Hematopoietic multipotent progenitor cell treated with erythropoietin and hydrocortisone succinate and interleukin-3 and kit ligand, for 4 days (in vitro differentiated cells): ENCODE data around the gene AKT2.

ENCODE experiments used
- DNase-seq: peaks from one replicate; pipeline ENCODE4 v3.0.0-alpha.2; 2015

AKT2 gene

DNA sequence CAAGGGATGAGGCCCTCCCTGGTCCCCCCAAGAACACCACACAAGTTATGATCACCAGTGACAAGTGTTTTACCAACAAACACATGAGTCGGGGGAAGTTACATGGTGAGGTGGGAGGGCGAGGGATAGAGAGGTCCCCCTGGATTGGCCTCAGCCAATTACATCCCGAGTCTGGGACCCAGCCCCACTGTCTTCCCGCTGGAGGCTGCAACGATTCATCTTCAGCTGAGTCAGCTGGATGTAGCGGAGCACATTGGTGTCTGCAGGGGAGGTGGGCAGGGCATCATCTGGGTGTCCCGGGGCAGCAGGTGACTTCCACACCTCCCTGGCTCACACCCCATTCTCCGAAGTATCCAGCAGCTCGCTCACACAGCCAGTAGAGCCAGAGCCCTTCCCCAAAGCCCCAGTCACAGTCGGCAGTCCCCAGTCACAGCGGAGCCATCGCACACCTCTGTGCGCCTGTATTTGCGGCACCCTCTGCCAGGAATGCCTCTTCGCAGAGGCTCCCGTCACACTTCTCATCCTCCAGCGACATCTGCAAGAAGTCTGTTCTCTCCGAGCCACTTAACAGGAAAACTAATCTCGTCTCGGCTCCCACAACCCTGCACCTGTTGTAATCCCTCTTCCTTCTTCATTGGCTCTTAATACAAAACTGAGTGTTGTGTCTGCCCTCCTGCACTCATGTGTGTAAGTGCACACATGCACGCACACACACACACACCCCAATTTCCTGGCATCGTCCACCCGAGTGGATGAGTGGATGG lies 69.0 kb downstream of the AKT2 start:
- DNase-seq, result no peak

DNA sequence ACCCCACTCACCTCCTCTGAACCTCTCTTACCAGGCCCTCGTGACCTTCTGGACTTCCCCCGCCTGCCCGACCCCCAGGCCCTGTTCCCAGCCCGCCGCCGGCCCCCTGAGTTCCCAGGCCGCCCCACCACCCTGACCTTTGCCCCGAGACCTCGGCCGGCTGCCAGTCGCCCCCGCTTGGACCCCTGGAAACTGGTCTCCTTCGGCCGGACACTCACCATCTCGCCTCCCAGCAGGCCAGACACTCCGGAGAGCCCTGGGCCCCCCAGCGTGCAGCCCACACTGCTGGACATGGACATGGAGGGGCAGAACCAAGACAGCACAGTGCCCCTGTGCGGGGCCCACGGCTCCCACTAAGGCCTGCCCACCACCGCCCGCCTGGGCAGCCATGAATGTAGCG lies 70.2 kb downstream of the AKT2 start:
- no peak for DNase-seq

DNA sequence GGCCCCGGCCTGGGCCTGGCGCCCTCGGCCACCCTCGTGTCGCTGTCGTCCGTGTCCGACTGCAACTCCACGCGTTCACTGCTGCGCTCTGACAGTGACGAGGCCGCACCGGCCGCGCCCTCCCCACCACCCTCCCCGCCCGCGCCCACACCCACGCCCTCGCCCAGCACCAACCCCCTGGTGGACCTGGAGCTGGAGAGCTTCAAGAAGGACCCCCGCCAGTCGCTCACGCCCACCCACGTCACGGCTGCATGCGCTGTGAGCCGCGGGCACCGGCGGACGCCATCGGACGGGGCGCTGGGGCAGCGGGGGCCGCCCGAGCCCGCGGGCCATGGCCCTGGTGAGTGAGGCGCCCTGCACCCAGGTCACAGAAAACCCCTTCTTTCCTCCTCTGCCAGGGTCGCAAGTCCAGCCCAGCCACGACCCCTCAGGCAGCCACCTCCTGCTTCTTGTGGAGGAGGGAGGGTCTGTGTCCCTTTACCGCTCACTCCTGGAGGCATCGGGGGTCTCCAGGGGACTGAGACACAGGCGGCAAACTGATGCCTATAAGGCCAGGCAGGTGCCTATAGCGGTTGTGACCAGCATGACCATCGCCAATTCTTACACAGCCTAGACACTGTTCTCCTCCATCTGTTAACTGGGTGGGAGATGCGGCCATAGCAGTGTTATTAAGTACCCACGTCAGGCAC lies 71.1 kb downstream of the AKT2 start:
- DNase-seq, result no peak

DNA sequence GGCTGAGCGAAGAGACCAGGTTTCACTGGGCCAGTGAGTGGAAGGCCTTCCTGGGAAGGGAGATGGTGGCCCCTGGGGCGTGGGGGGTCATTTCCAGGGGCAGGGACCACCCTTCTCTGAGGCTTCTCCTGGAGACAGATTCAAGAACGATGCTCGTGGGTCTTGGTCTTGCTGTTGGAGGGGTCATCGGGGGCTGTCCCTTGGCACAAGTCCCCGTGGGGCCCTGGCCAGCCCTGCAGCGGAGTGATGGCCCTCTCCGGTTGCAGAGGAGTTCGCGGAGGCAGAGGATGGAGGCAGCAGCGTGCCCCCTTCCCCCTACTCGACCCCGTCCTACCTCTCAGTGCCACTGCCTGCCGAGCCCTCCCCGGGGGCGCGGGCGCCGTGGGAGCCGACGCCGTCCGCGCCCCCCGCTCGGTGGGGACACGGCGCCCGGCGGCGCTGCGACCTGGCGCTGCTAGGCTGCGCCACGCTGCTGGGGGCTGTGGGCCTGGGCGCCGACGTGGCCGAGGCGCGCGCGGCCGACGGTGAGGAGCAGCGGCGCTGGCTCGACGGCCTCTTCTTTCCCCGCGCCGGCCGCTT lies 71.8 kb downstream of the AKT2 start:
- no peak for DNase-seq

DNA sequence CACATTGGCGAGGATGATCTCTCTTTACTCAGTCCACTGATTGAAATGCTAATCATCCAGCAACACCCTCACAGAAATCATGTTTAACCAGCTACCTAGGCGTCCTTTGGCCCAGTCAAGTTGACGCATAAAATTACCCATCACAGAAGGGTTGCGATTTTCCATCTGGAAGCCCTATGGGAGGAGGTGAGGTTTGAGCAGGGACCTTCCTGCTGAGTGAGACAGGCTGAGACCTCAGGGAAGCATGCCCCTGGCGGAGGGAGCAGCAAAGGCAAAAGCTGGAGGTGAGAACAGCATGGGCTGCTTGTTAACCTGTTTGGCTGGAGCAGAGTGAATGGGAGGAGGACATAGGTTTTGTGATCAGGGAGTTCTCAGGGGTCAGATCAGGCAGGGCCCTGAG lies 74.3 kb downstream of the AKT2 start:
- DNase-seq, result no peak

DNA sequence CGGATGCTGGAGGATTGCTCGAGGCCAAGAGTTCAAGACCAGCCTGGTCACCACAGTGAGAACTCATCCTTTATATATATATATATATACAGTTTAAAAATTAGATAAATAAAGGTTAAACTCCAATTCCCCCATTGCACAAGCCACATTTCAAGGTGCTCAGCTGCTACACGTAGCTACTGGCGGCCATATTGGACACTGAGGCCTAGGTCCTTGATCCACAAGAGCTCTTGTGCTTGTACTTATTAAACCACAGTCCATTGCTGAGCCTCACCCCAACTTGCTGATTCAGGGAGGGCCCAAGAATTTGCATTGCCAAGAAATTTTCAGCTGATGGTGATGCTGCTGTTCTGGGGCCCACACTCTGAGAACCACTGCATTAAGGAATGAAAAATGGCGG lies 76.5 kb downstream of the AKT2 start:
- no peak for DNase-seq

DNA sequence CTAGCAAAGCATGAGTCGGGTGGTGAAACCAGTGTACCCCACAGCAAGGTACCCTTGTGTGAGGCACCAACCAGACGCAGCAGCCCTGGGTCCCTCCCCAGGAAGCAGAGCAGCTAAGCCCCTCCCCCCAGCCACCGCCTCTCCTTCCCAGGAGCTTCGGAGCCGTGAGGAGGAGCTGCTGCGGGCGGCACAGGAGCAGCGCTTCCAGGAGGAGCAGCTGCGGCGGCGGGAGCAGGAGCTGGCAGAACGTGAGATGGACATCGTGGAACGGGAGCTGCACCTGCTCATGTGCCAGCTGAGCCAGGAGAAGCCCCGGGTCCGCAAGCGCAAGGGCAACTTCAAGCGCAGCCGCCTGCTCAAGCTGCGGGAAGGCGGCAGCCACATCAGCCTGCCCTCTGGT lies 79.4 kb downstream of the AKT2 start:
- no peak for DNase-seq

DNA sequence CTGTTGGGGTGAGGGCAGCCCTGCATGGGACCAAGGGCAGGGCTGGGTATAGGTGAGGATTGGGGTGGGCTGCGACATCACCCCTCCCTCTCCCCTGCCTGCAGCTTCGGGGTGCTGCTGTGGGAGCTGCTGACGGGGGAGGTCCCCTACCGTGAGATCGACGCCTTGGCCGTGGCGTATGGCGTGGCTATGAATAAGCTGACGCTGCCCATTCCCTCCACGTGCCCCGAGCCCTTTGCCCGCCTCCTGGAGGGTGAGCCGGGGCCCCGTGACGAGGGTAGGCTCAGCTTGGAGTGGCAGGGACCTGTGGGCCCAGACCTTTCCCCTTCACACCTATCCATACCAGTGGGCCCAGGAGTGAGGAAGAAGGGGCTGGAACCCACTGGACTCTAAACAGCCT lies 80.8 kb downstream of the AKT2 start:
- no peak for DNase-seq

DNA sequence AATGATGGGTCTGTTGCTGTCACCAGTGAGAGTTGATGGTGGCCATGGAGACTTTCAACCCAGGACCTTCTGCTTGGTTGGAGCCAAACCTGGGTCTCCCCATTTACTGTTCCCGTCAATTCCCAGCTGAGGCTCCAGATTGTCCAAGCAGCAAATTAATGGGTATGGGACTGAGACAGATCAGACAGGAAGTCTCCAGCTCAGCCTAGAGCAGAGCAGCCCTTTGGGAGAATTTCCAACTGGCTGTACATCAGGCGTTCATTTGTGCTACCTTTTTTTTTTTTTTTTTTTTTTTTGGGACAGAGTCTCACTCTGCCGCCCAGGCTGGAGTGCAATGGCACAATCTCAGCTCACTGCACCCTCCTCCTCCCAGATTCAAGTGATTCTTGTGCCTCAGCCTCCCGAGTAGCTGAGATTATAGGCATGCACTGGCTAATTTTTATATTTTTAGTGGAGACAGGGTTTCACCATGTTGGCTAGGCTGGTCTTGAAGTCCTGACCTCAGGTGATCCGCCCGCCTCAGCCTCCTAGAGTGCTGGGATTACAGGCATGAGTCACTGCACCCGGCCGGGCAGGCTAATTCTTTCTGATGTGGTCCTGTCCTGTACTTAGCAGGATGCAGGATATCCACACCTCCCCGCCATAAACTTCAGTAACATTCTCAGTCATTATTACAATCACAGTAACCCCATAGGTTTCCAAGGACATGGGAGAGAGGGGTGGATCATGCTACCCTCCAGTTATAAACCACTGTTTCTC lies 84.6 kb downstream of the AKT2 start:
- DNase-seq, result no peak

DNA sequence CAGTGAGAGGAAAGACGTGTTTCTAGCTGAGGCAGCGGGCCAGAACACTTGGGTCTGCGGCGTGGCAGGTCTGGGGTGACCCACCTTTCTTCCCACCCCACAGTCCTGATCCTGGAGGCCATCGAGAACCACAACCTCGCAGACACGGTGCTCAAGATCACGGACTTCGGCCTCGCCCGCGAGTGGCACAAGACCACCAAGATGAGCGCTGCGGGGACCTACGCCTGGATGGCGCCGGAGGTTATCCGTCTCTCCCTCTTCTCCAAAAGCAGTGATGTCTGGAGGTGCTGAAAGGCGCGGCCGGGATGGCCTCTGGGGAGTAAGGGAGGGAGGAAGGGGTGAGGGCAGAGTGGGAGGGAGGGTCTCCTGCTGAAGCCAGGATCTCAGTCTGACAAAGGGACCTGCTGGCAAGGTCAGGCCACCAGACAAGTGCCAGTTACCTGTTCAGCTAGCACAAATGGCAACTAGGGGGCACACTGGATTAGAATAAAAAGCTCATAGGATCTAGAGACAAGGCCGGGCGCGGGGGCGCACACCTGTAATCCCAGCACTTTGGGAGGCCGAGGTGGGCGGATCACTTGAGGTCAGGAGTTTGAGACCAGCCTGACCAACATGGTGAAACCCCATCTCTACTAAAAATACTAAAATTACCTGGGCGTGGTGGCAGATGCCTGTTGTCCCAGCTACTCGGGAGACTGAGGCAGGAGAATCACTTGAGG lies 86.7 kb downstream of the AKT2 start:
- no peak for DNase-seq

DNA sequence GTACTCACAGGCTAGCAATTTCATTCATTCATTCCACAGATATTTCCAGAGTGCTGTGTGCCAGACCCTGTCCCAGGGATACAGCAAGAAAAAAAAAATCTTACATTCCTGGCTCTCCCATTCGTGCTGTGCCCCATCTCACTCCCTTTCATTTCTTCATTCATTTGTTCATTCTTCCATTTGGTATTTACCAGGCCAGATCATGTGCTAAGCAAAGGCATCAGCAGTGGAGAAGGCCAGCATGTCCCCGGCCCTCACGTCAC lies 91.6 kb downstream of the AKT2 start:
- no peak for DNase-seq

DNA sequence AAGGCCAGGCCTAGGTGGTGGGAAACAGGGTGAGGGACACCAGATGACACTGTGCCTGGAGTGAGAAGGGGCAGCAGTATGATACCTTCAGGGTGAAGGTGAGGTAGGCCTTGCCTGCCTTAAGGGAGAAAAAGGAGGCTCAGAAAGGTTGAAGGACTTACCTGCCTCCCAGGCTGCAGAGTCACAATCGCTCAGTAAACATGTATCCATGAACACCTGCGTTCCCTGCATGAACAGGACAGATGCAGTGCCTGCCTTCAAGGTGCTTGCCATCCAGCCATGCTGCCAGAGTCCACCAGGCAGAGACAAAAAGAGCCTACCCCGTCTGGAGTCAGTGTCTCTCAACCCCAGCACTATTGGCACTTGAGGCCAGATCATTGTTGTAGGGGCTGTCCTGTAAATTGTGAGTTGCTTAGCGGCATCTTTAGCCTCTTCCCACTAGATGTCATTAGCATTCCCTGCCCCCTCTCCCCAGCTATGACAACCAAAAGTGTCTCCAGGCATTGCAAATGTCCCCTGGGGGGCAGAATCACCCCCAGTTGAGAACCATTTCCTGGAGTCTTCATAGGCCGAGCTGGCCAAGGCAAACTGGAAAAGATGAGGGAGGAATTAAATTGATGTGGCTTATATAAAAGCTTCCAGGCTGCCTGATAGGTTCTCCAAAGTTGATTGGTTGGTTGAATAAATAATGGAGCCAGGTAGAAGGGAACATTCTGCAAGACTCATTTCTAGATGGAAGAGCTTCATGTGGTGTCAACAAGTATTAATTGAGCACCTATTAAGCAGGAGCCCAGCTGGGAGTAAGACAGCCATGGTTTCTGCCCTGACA lies 92.2 kb downstream of the AKT2 start:
- no peak for DNase-seq

DNA sequence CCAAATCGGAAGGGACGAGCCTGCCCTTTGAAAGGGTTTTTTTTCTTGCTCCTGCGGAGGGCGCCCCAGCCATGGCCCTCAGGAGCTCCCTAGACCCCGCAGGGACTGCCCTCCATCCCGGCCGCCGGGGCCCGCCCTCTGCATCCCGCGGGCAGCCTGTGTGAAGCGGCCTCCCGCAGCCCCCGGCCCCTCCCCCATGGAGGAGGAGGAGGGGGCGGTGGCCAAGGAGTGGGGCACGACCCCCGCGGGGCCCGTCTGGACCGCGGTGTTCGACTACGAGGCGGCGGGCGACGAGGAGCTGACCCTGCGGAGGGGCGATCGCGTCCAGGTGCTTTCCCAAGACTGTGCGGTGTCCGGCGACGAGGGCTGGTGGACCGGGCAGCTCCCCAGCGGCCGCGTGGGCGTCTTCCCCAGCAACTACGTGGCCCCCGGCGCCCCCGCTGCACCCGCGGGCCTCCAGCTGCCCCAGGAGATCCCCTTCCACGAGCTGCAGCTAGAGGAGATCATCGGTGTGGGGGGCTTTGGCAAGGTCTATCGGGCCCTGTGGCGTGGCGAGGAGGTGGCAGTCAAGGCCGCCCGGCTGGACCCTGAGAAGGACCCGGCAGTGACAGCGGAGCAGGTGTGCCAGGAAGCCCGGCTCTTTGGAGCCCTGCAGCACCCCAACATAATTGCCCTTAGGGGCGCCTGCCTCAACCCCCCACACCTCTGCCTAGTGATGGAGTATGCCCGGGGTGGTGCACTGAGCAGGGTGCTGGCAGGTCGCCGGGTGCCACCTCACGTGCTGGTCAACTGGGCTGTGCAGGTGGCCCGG lies 93.1 kb downstream of the AKT2 start:
- DNase-seq, result peak; percentile 53

DNA sequence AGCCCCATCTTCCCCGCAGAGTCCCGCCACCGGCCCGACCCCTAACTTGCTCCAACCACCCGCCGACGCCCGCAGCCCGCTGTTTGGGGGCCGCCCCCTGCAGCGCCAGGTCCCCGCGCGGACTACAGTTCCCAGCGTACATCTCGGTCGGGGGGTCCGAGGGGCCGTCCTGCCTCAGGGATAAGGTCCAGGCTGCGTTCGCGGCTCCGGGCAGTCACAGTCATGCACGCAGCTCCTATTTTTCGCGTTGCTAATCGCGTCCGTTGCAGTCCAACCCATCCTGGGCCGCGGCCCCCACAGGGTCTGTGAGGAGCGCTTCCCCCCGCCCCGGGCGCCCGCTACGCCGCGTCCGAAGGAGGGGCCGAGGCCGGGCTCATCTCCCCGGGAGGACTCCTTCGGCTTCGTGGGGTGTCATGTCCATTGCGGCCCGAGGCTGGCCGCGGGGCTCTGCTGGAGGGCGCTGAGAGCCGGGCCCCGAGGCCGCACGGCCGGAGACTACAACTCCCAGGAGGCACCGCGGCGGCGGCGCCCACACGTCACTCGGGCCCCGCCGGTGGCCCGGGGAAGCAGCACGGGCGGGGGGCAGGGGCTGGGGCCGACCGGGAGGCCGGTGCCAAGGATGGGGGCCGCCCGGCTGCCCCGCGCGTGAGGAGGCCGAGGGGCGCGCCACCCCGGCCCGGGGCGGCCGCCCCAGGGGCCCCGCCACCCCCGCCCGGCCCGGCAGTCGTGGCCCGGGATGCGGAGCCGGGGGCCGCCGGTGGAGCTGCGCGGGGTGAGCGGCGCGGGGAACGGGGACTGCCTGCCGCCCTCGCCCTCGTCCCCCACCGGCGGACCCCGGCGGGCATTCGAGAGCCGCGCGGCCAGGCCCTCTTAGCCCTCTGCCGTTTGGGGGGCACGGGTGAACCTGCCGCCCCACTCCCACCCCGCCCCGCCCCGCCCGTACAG lies 94.0 kb downstream of the AKT2 start, which contains the start of gene MAP3K10:
Gene MAP3K10 (plus strand): TSS at position 536 of the 945 bp plus-strand sequence. CDS start 606 bp downstream, outside the sequence.
- peak; percentile 82 for DNase-seq

DNA sequence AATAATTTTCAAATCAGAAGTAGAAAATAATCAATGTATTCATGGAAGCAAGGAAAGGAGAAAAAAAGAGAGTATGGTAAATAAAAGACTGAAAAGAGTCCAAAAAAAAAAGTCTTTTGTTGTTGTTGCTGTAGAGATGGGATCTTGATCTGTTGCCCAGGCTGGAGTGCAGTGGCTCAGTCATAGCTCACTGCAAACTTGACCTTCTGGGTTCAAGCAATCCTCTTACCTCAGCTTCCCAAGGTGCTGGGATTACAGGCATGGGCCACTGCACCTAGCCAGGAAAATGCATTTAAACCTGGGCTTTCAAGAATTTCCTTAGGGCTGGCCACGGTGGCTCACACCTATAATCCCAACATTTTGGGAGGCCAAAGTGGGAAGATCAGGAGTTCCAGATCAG lies 100.9 kb downstream of the AKT2 start:
- no peak for DNase-seq
